ENCODE results near the gene ULK2. TPM values are rescaled to one million over a fixed set of nuclear protein-coding genes. Genes with fewer than 3 reads are reported as not detected.

The ULK2 gene
- total RNA-seq, 1 experiment from 2014 or later: 12.7 TPM

GRCh38 chr17:19755392-19755791 lies 112.3 kb downstream of the ULK2 start:
- ChIA-PET POLR2A (interaction anchor here (1.4 kb wide), 1 partner anchor 107 kb away, joined by 5 read pairs; the partner anchor contains the start of gene ALDH3A2), RAD21 (ENCODE audit: low non-redundant PET in 1 of 2, low total read pairs in 2 of 2, uncharacterized antibody in 2 of 2, unreplicated experiment in 2 of 2) (no interaction called here), CTCF (interaction anchor here (0.9 kb wide), 1 partner anchor 11 kb away, joined by 5 read pairs; no protein-coding TSS in a partner anchor)

GRCh38 chr17:19753661-19754463 lies 113.9 kb downstream of the ULK2 start:
- Histone ChIP-seq H3K27me3 (ENCODE audit: insufficient read depth, low read length) (no peaks in the 10 kb centered on the region), H3K4me1 (ENCODE audit: control insufficient read depth in 1 of 2, insufficient read depth in 2 of 2, low read length in 2 of 2) (peaks cover 38 to 47% of the 10 kb centered on the region in 2 experiments), H3K27ac (ENCODE audit: low read depth, low read length) (peak overlapping the region; percentile 90), H2AFZ (ENCODE audit: low read depth, low read length, poor library complexity, severe bottlenecking) (no peak overlapping the region), H3K4me3 (replicated peaks in 1 of 2; ENCODE audit: low read depth in 1 of 2, low read length in 2 of 2) (peak overlapping the region in 1 of 2 experiments; percentile 34; a peak in 3 of 4 replicates), H3K9ac (ENCODE audit: low read length) (peak overlapping the region; percentile 64), H3K36me3 (ENCODE audit: control insufficient read depth in 1 of 2, insufficient read depth in 2 of 2, low read length in 2 of 2) (no peaks in the 10 kb centered on the region), H3K9me2 (ENCODE audit: insufficient read depth) (no peaks in the 10 kb centered on the region), H3K79me2 (ENCODE audit: insufficient read depth, low read length) (no peaks in the 10 kb centered on the region), H3K9me3 (ENCODE audit: control insufficient read depth in 1 of 2, insufficient read depth in 1 of 2, low read depth in 1 of 2, low read length in 2 of 2) (no peaks in the 10 kb centered on the region), H4K20me1 (ENCODE audit: insufficient read depth) (no peaks in the 10 kb centered on the region), H3K4me2 (ENCODE audit: low read length) (peak overlapping the region; percentile 71)
- DNase-seq (ENCODE audit: low read depth, low spot score): peak; percentile 54
- RAD21 ChIA-PET (ENCODE audit: low non-redundant PET in 1 of 2, low total read pairs in 2 of 2, uncharacterized antibody in 2 of 2, unreplicated experiment in 2 of 2): interaction anchor here (0.6 to 2.2 kb wide), 6 partner anchors 9 to 244 kb away, joined by 3 to 9 read pairs (median 4); partner anchors contain the start of gene ALDH3A2 (in 1 of the 2)
- CTCF ChIA-PET: interaction anchor here (0.7 to 4.2 kb wide), 12 partner anchors 9 to 391 kb away, joined by 3 to 40 read pairs (median 4); partner anchors contain the start of genes ALDH3A2, B9D1 and MAPK7
- POLR2A ChIA-PET: interaction anchor here (1.0 to 3.2 kb wide), 4 partner anchors 8 to 376 kb away, joined by 3 to 16 read pairs (median 10); partner anchors contain the start of genes ALDH3A2 and MAPK7
- ATAC-seq: peak; percentile 73
- BruUV-seq (replicated peaks): no TSS peak
- intact Hi-C loops (cut with micrococcal nuclease): loop anchor here (5.0 kb wide), 4 partner anchors 107 to 392 kb away; partner anchors contain the start of genes ALDH3A2, B9D1 and MAPK7
- TF ChIP-seq SP1 (IDR thresholded peaks at IDR 0.05; ENCODE audit: low read depth): no peak
- peak; percentile 68 for TF ChIP-seq YY1 (IDR thresholded peaks at IDR 0.05; ENCODE audit: extremely low read depth, insufficient replicate concordance, low read depth, low read length)
- peak; percentile 80 to 90 (median 83) for TF ChIP-seq CTCF (IDR thresholded peaks at IDR 0.05 in 2 of 3, conservative IDR thresholded peaks at IDR 0.05 in 1 of 3; ENCODE audit: borderline replicate concordance in 1 of 3, insufficient read depth in 1 of 3, low read depth in 2 of 3, low read length in 2 of 3)
- no peak for TF ChIP-seq ZFX (IDR thresholded peaks at IDR 0.05)
- TF ChIP-seq POLR2AphosphoS5 (IDR thresholded peaks at IDR 0.05; ENCODE audit: low read depth, low read length): peak; percentile 48
- TF ChIP-seq ZBTB33 (IDR thresholded peaks at IDR 0.05; ENCODE audit: extremely low read depth, insufficient replicate concordance, low read length): no peak
- TF ChIP-seq CBX3 (IDR thresholded peaks at IDR 0.05; ENCODE audit: low read depth): peak; percentile 60; the same call in 1 of the 2 replicates
- TF ChIP-seq ATF3 (IDR thresholded peaks at IDR 0.05): no peak
- TF ChIP-seq ELF1 (IDR thresholded peaks at IDR 0.05; ENCODE audit: borderline replicate concordance, low read depth): no peak
- peak; percentile 36; the same call in 1 of the 2 replicates for TF ChIP-seq MAX (IDR thresholded peaks at IDR 0.05)

More at GRCh38 chr17:19755392-19755791, 112.3 kb downstream of the ULK2 start:
- Histone ChIP-seq H3K9ac (ENCODE audit: low read length) (no peak overlapping the region), H3K4me1 (ENCODE audit: control insufficient read depth in 1 of 2, insufficient read depth in 2 of 2, low read length in 2 of 2) (peaks cover 38 to 47% of the 10 kb centered on the region in 2 experiments), H3K27ac (ENCODE audit: low read depth, low read length) (no peak overlapping the region), H3K9me3 (ENCODE audit: control insufficient read depth in 1 of 2, insufficient read depth in 1 of 2, low read depth in 1 of 2, low read length in 2 of 2) (no peaks in the 10 kb centered on the region), H2AFZ (ENCODE audit: low read depth, low read length, poor library complexity, severe bottlenecking) (no peak overlapping the region), H3K79me2 (ENCODE audit: insufficient read depth, low read length) (no peaks in the 10 kb centered on the region), H3K4me3 (replicated peaks in 1 of 2; ENCODE audit: low read depth in 1 of 2, low read length in 2 of 2) (no peak overlapping the region), H4K20me1 (ENCODE audit: insufficient read depth) (no peaks in the 10 kb centered on the region), H3K9me2 (ENCODE audit: insufficient read depth) (no peaks in the 10 kb centered on the region), H3K27me3 (ENCODE audit: insufficient read depth, low read length) (no peaks in the 10 kb centered on the region), H3K36me3 (ENCODE audit: control insufficient read depth in 1 of 2, insufficient read depth in 2 of 2, low read length in 2 of 2) (no peaks in the 10 kb centered on the region), H3K4me2 (ENCODE audit: low read length) (no peak overlapping the region)
- BruUV-seq (replicated peaks): no TSS peak
- no peak for DNase-seq (ENCODE audit: low read depth, low spot score)
- intact Hi-C loops (cut with micrococcal nuclease): no loop called here
- ATAC-seq: no peak
- TF ChIP-seq MAX (IDR thresholded peaks at IDR 0.05): peak; percentile 47; the same call in 1 of the 2 replicates
- TF ChIP-seq RAD21 (IDR thresholded peaks at IDR 0.05; ENCODE audit: low read depth): no peak
- TF ChIP-seq ZFX (IDR thresholded peaks at IDR 0.05): 0 out of 2 replicates have a peak, but pooled peaks have one; percentile 12
